ENCODE results near the gene CYP2S1.

The CYP2S1 gene

GRCh38 chr19:41195675-41196497 is 2.9 kb downstream of the CYP2S1 start:
- DNase-seq, result no peak

- DNase-seq, result no peak
Measured at GRCh38 chr19:41198559-41198958, 5.5 kb downstream of the CYP2S1 start.

GRCh38 chr19:41203371-41203770 is 10.4 kb downstream of the CYP2S1 start:
- no peak for DNase-seq

- peak; percentile 1 for DNase-seq
Measured at GRCh38 chr19:41204338-41204737, 11.3 kb downstream of the CYP2S1 start.

- no peak for DNase-seq
Measured at GRCh38 chr19:41205995-41206394, 13.0 kb downstream of the CYP2S1 start.

- DNase-seq, result no peak
Measured at GRCh38 chr19:41206456-41206855, 13.4 kb downstream of the CYP2S1 start.

GRCh38 chr19:41206926-41207750 is 14.1 kb downstream of the CYP2S1 start:
- DNase-seq, result no peak

- DNase-seq, result no peak
Measured at GRCh38 chr19:41214161-41214560, 21.1 kb downstream of the CYP2S1 start.

GRCh38 chr19:41217741-41218140 is 24.7 kb downstream of the CYP2S1 start:
- no peak for DNase-seq

GRCh38 chr19:41218249-41218614 is 25.2 kb downstream of the CYP2S1 start:
- DNase-seq, result no peak

GRCh38 chr19:41218615-41219507 is 25.8 kb downstream of the CYP2S1 start, which contains the start of gene AXL:
Gene AXL, plus strand, starts transcription at chr19:41219223. Its CDS starts 170 bp downstream, at chr19:41219393.
- no peak for DNase-seq

- DNase-seq, result no peak
Measured at GRCh38 chr19:41219924-41220567, 27.0 kb downstream of the CYP2S1 start.

GRCh38 chr19:41220811-41221210 is 27.8 kb downstream of the CYP2S1 start:
- no peak for DNase-seq

- DNase-seq, result no peak
Measured at GRCh38 chr19:41221514-41222205, 28.6 kb downstream of the CYP2S1 start.

- DNase-seq, result no peak
Measured at GRCh38 chr19:41222240-41222639, 29.2 kb downstream of the CYP2S1 start.

GRCh38 chr19:41223431-41224234 is 30.6 kb downstream of the CYP2S1 start:
- DNase-seq, result no peak

- no peak for DNase-seq
Measured at GRCh38 chr19:41224632-41225031, 31.6 kb downstream of the CYP2S1 start.

GRCh38 chr19:41225238-41226052 is 32.4 kb downstream of the CYP2S1 start:
- no peak for DNase-seq

- no peak for DNase-seq
Measured at GRCh38 chr19:41226053-41226873, 33.2 kb downstream of the CYP2S1 start.
